ENCODE data around the gene GRIP1. TPM values are rescaled to one million over a fixed set of nuclear protein-coding genes. Genes with fewer than 3 reads are reported as not detected.

Gene GRIP1
- total and polyA plus RNA-seq, 2 donors: 0.71 to 3.9 TPM

- no peak overlapping the region for H3K4me3 ChIP-seq (ENCODE audit: low read length in 2 of 2)
- no peak overlapping the region for H3K27ac ChIP-seq (ENCODE audit: low read depth in 1 of 2, low read length in 1 of 2)
- H3K36me3 ChIP-seq (ENCODE audit: control insufficient read depth in 2 of 2, insufficient read depth in 2 of 2, low read length in 1 of 2): no peaks in the 10 kb centered on the region
- H3K4me1 ChIP-seq (ENCODE audit: control insufficient read depth in 2 of 2, insufficient read depth in 2 of 2, low read length in 2 of 2): no peaks in the 10 kb centered on the region
- no peaks in the 10 kb centered on the region for H3K9me3 ChIP-seq (ENCODE audit: control insufficient read depth in 2 of 2, insufficient read depth in 1 of 2, low read length in 1 of 2)
- 95% methylated on average over 2 of the region's 2 CpGs for WGBS
- no peak for DNase-seq (ENCODE audit: low read depth in 6 of 9, low spot score in 9 of 9)
- H3K27me3 ChIP-seq (ENCODE audit: control insufficient read depth in 2 of 2, insufficient read depth in 1 of 2, low read length in 1 of 2): no peaks in the 10 kb centered on the region
Observed at GRCh38 chr12:66351301-66351700, 327.6 kb downstream of the GRIP1 start.

- H3K4me3 ChIP-seq (ENCODE audit: low read length in 2 of 2): no peak overlapping the region
- 100% methylated on average over 2 of the region's 2 CpGs for WGBS
- peaks cover 0 to 9% of the 10 kb centered on the region in 2 donors for H3K9me3 ChIP-seq (ENCODE audit: control insufficient read depth in 2 of 2, insufficient read depth in 1 of 2, low read length in 1 of 2)
- no peak overlapping the region for H3K27ac ChIP-seq (ENCODE audit: low read depth in 1 of 2, low read length in 1 of 2)
- no peaks in the 10 kb centered on the region for H3K27me3 ChIP-seq (ENCODE audit: control insufficient read depth in 2 of 2, insufficient read depth in 1 of 2, low read length in 1 of 2)
- peaks cover 5 to 6% of the 10 kb centered on the region in 2 donors for H3K36me3 ChIP-seq (ENCODE audit: control insufficient read depth in 2 of 2, insufficient read depth in 2 of 2, low read length in 1 of 2)
- H3K4me1 ChIP-seq (ENCODE audit: control insufficient read depth in 2 of 2, insufficient read depth in 2 of 2, low read length in 2 of 2): no peaks in the 10 kb centered on the region
- no peak for DNase-seq (ENCODE audit: low read depth in 6 of 9, low spot score in 9 of 9)
Observed at GRCh38 chr12:66345956-66346355, 332.9 kb downstream of the GRIP1 start.

GRCh38 chr12:66345212-66345611 is 333.7 kb downstream of the GRIP1 start:
- no peak for DNase-seq (ENCODE audit: low read depth in 6 of 9, low spot score in 9 of 9)
- peaks cover 9 to 14% of the 10 kb centered on the region in 2 donors for H3K36me3 ChIP-seq (ENCODE audit: control insufficient read depth in 2 of 2, insufficient read depth in 2 of 2, low read length in 1 of 2)
- H3K27me3 ChIP-seq (ENCODE audit: control insufficient read depth in 2 of 2, insufficient read depth in 1 of 2, low read length in 1 of 2): no peaks in the 10 kb centered on the region
- H3K27ac ChIP-seq (ENCODE audit: low read depth in 1 of 2, low read length in 1 of 2): no peak overlapping the region
- WGBS: 22% methylated on average over 3 of the region's 3 CpGs
- H3K4me3 ChIP-seq (ENCODE audit: low read length in 2 of 2): no peak overlapping the region
- H3K9me3 ChIP-seq (ENCODE audit: control insufficient read depth in 2 of 2, insufficient read depth in 1 of 2, low read length in 1 of 2): peaks cover 0 to 10% of the 10 kb centered on the region in 2 donors
- no peaks in the 10 kb centered on the region for H3K4me1 ChIP-seq (ENCODE audit: control insufficient read depth in 2 of 2, insufficient read depth in 2 of 2, low read length in 2 of 2)

GRCh38 chr12:66341126-66341525 is 337.8 kb downstream of the GRIP1 start:
- no peaks in the 10 kb centered on the region for H3K27me3 ChIP-seq (ENCODE audit: control insufficient read depth in 2 of 2, insufficient read depth in 1 of 2, low read length in 1 of 2)
- no peak overlapping the region for H3K27ac ChIP-seq (ENCODE audit: low read depth in 1 of 2, low read length in 1 of 2)
- 97% methylated on average over 4 of the region's 4 CpGs for WGBS
- H3K4me1 ChIP-seq (ENCODE audit: control insufficient read depth in 2 of 2, insufficient read depth in 2 of 2, low read length in 2 of 2): no peaks in the 10 kb centered on the region
- peaks cover 9 to 27% of the 10 kb centered on the region in 2 donors for H3K36me3 ChIP-seq (ENCODE audit: control insufficient read depth in 2 of 2, insufficient read depth in 2 of 2, low read length in 1 of 2)
- H3K4me3 ChIP-seq (ENCODE audit: low read length in 2 of 2): no peak overlapping the region
- H3K9me3 ChIP-seq (ENCODE audit: control insufficient read depth in 2 of 2, insufficient read depth in 1 of 2, low read length in 1 of 2): peaks cover 0 to 10% of the 10 kb centered on the region in 2 donors
- DNase-seq (ENCODE audit: low read depth in 6 of 9, low spot score in 9 of 9): no peak

GRCh38 chr12:66340131-66340530 is 338.7 kb downstream of the GRIP1 start:
- H3K4me1 ChIP-seq (ENCODE audit: control insufficient read depth in 2 of 2, insufficient read depth in 2 of 2, low read length in 2 of 2): no peaks in the 10 kb centered on the region
- H3K27ac ChIP-seq (ENCODE audit: low read depth in 1 of 2, low read length in 1 of 2): no peak overlapping the region
- H3K9me3 ChIP-seq (ENCODE audit: control insufficient read depth in 2 of 2, insufficient read depth in 1 of 2, low read length in 1 of 2): peaks cover 0 to 10% of the 10 kb centered on the region in 2 donors
- H3K36me3 ChIP-seq (ENCODE audit: control insufficient read depth in 2 of 2, insufficient read depth in 2 of 2, low read length in 1 of 2): peaks cover 9 to 27% of the 10 kb centered on the region in 2 donors
- H3K27me3 ChIP-seq (ENCODE audit: control insufficient read depth in 2 of 2, insufficient read depth in 1 of 2, low read length in 1 of 2): no peaks in the 10 kb centered on the region
- 97% methylated on average over 2 of the region's 2 CpGs for WGBS
- DNase-seq (ENCODE audit: low read depth in 6 of 9, low spot score in 9 of 9): no peak
- H3K4me3 ChIP-seq (ENCODE audit: low read length in 2 of 2): no peak overlapping the region

GRCh38 chr12:66337381-66338010 is 341.4 kb downstream of the GRIP1 start:
- Histone ChIP-seq H3K27ac (ENCODE audit: low read depth in 1 of 2, low read length in 1 of 2) (no peak overlapping the region), H3K4me3 (ENCODE audit: low read length in 2 of 2) (no peak overlapping the region), H3K9me3 (ENCODE audit: control insufficient read depth in 2 of 2, insufficient read depth in 1 of 2, low read length in 1 of 2) (peaks cover 0 to 5% of the 10 kb centered on the region in 2 donors), H3K4me1 (ENCODE audit: control insufficient read depth in 2 of 2, insufficient read depth in 2 of 2, low read length in 2 of 2) (no peaks in the 10 kb centered on the region), H3K36me3 (ENCODE audit: control insufficient read depth in 2 of 2, insufficient read depth in 2 of 2, low read length in 1 of 2) (peaks cover 9 to 35% of the 10 kb centered on the region in 2 donors), H3K27me3 (ENCODE audit: control insufficient read depth in 2 of 2, insufficient read depth in 1 of 2, low read length in 1 of 2) (no peaks in the 10 kb centered on the region)
- no peak for DNase-seq (ENCODE audit: low read depth in 6 of 9, low spot score in 9 of 9)
- WGBS: over 99% methylated on average over 2 of the region's 2 CpGs

GRCh38 chr12:66335746-66336145 is 343.1 kb downstream of the GRIP1 start:
- 96% methylated on average over 2 of the region's 2 CpGs for WGBS
- Histone ChIP-seq H3K4me3 (ENCODE audit: low read length in 2 of 2) (no peak overlapping the region), H3K27me3 (ENCODE audit: control insufficient read depth in 2 of 2, insufficient read depth in 1 of 2, low read length in 1 of 2) (no peaks in the 10 kb centered on the region), H3K27ac (ENCODE audit: low read depth in 1 of 2, low read length in 1 of 2) (no peak overlapping the region), H3K4me1 (ENCODE audit: control insufficient read depth in 2 of 2, insufficient read depth in 2 of 2, low read length in 2 of 2) (no peaks in the 10 kb centered on the region), H3K9me3 (ENCODE audit: control insufficient read depth in 2 of 2, insufficient read depth in 1 of 2, low read length in 1 of 2) (no peaks in the 10 kb centered on the region), H3K36me3 (ENCODE audit: control insufficient read depth in 2 of 2, insufficient read depth in 2 of 2, low read length in 1 of 2) (peaks cover 7 to 39% of the 10 kb centered on the region in 2 donors)
- no peak for DNase-seq (ENCODE audit: low read depth in 6 of 9, low spot score in 9 of 9)

GRCh38 chr12:66331814-66332213 is 347.1 kb downstream of the GRIP1 start:
- H3K27me3 ChIP-seq (ENCODE audit: control insufficient read depth in 2 of 2, insufficient read depth in 1 of 2, low read length in 1 of 2): no peaks in the 10 kb centered on the region
- no peaks in the 10 kb centered on the region for H3K4me1 ChIP-seq (ENCODE audit: control insufficient read depth in 2 of 2, insufficient read depth in 2 of 2, low read length in 2 of 2)
- H3K9me3 ChIP-seq (ENCODE audit: control insufficient read depth in 2 of 2, insufficient read depth in 1 of 2, low read length in 1 of 2): no peaks in the 10 kb centered on the region
- WGBS: 98% methylated on average over 1 of the region's 1 CpG
- no peak overlapping the region for H3K27ac ChIP-seq (ENCODE audit: low read depth in 1 of 2, low read length in 1 of 2)
- peaks cover 6 to 25% of the 10 kb centered on the region in 2 donors for H3K36me3 ChIP-seq (ENCODE audit: control insufficient read depth in 2 of 2, insufficient read depth in 2 of 2, low read length in 1 of 2)
- DNase-seq (ENCODE audit: low read depth in 6 of 9, low spot score in 9 of 9): no peak
- no peak overlapping the region for H3K4me3 ChIP-seq (ENCODE audit: low read length in 2 of 2)

- DNase-seq (ENCODE audit: low read depth in 6 of 9, low spot score in 9 of 9): no peak
- WGBS: 93% methylated on average over 13 of the region's 13 CpGs
Observed at GRCh38 chr12:66331016-66331415, 347.9 kb downstream of the GRIP1 start.

More at GRCh38 chr12:66331016-66331415, 347.9 kb downstream of the GRIP1 start:
- no peaks in the 10 kb centered on the region for H3K27me3 ChIP-seq (ENCODE audit: control insufficient read depth in 2 of 2, insufficient read depth in 1 of 2, low read length in 1 of 2)
- no peaks in the 10 kb centered on the region for H3K4me1 ChIP-seq (ENCODE audit: control insufficient read depth in 2 of 2, insufficient read depth in 2 of 2, low read length in 2 of 2)
- H3K36me3 ChIP-seq (ENCODE audit: control insufficient read depth in 2 of 2, insufficient read depth in 2 of 2, low read length in 1 of 2): peaks cover 6 to 21% of the 10 kb centered on the region in 2 donors
- H3K9me3 ChIP-seq (ENCODE audit: control insufficient read depth in 2 of 2, insufficient read depth in 1 of 2, low read length in 1 of 2): no peaks in the 10 kb centered on the region
- no peak overlapping the region for H3K4me3 ChIP-seq (ENCODE audit: low read length in 2 of 2)
- no peak overlapping the region for H3K27ac ChIP-seq (ENCODE audit: low read depth in 1 of 2, low read length in 1 of 2)

All from thymus (tissue), 11 donors.